ENCODE data around the gene OPN1MW.
"Not testable (repeated sequence)": the region's sequence is repeated elsewhere in the genome, so short reads cannot be mapped to it uniquely, and the experiment has no call there.

DNA sequence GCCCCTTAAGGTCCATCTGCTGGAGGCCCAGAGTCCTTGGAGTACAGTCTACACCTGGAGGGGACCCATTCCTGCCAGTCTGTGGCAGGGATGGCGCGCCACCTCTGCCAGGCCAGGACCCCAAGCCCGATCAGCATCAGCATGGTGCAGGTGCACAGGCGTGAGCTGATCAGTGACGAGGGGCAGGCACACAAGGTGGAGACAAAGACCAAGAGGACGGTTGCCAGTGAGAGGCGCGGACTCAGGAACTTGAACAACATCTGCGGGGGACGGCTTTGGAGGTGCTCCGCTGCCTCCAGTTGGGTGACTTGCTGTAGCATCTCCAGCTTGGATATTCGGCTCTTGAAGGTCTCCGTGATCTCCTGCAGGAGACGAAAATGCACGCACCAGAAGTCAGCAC is 14.1 kb downstream of the OPN1MW start:
- not testable (repeated sequence) for TF ChIP-seq POLR2A (IDR thresholded peaks at IDR 0.05; ENCODE audit: control extremely low read depth in 1 of 2, low read depth in 2 of 2, low read length in 2 of 2); TCF12 (IDR thresholded peaks at IDR 0.05; ENCODE audit: low read depth, low read length); KDM1A (IDR thresholded peaks at IDR 0.05; ENCODE audit: borderline replicate concordance, low read length)

Measured in H1 (cell line).